ENCODE results near the gene PIP5K1C.

The PIP5K1C gene

GRCh38 chr19:3691726-3692125 lies 8.5 kb downstream of the PIP5K1C start:
- H3K4me3 ChIP-seq (ENCODE audit: low read depth, low read length), result no peak overlapping the region
- H3K27me3 ChIP-seq (ENCODE audit: control insufficient read depth, insufficient read depth, low read length), result no peaks in the 10 kb centered on the region
- peaks cover 3% of the 10 kb centered on the region; the same call in 1 of the 2 replicates for H3K9me3 ChIP-seq (ENCODE audit: control insufficient read depth, insufficient read depth, low read depth, low read length)
- no peak overlapping the region for H3K27ac ChIP-seq (ENCODE audit: low read depth, low read length)
- peaks cover 11% of the 10 kb centered on the region for H3K36me3 ChIP-seq (ENCODE audit: control insufficient read depth, insufficient read depth, low read length)
- no peak overlapping the region for H3K9ac ChIP-seq (ENCODE audit: low read length)
- peaks cover 14% of the 10 kb centered on the region for H3K4me1 ChIP-seq (ENCODE audit: control insufficient read depth, insufficient read depth, low read length)

- Histone ChIP-seq H3K36me3 (ENCODE audit: control insufficient read depth, insufficient read depth, low read length) (peaks cover 11% of the 10 kb centered on the region), H3K9me3 (ENCODE audit: control insufficient read depth, insufficient read depth, low read depth, low read length) (peaks cover 3% of the 10 kb centered on the region; the same call in 1 of the 2 replicates), H3K4me3 (ENCODE audit: low read depth, low read length) (no peak overlapping the region), H3K27ac (ENCODE audit: low read depth, low read length) (no peak overlapping the region), H3K9ac (ENCODE audit: low read length) (no peak overlapping the region), H3K27me3 (ENCODE audit: control insufficient read depth, insufficient read depth, low read length) (no peaks in the 10 kb centered on the region), H3K4me1 (ENCODE audit: control insufficient read depth, insufficient read depth, low read length) (peaks cover 14% of the 10 kb centered on the region)
Observed at GRCh38 chr19:3691372-3691716, 8.9 kb downstream of the PIP5K1C start.

GRCh38 chr19:3690551-3691371 lies 9.5 kb downstream of the PIP5K1C start:
- H3K9ac ChIP-seq (ENCODE audit: low read length), result no peak overlapping the region
- peaks cover 11% of the 10 kb centered on the region for H3K36me3 ChIP-seq (ENCODE audit: control insufficient read depth, insufficient read depth, low read length)
- no peak overlapping the region for H3K27ac ChIP-seq (ENCODE audit: low read depth, low read length)

GRCh38 chr19:3687774-3688706 lies 12.2 kb downstream of the PIP5K1C start:
- Histone ChIP-seq H3K9me3 (ENCODE audit: control insufficient read depth, insufficient read depth, low read depth, low read length) (peaks cover 20% of the 10 kb centered on the region), H3K9ac (ENCODE audit: low read length) (peak overlapping the region; percentile 69), H3K4me1 (ENCODE audit: control insufficient read depth, insufficient read depth, low read length) (peaks cover 24% of the 10 kb centered on the region), H3K36me3 (ENCODE audit: control insufficient read depth, insufficient read depth, low read length) (peaks cover 14% of the 10 kb centered on the region), H3K27ac (ENCODE audit: low read depth, low read length) (peak overlapping the region; percentile 79), H3K27me3 (ENCODE audit: control insufficient read depth, insufficient read depth, low read length) (no peaks in the 10 kb centered on the region), H3K4me3 (ENCODE audit: low read depth, low read length) (peak overlapping the region; percentile 20)

More at GRCh38 chr19:3690551-3691371, 9.5 kb downstream of the PIP5K1C start:
- Histone ChIP-seq H3K4me1 (ENCODE audit: control insufficient read depth, insufficient read depth, low read length) (peaks cover 14% of the 10 kb centered on the region), H3K4me3 (ENCODE audit: low read depth, low read length) (no peak overlapping the region), H3K27me3 (ENCODE audit: control insufficient read depth, insufficient read depth, low read length) (no peaks in the 10 kb centered on the region), H3K9me3 (ENCODE audit: control insufficient read depth, insufficient read depth, low read depth, low read length) (peaks cover 5% of the 10 kb centered on the region)

- H3K27ac ChIP-seq (ENCODE audit: low read depth, low read length), result no peak overlapping the region
- peaks cover 26% of the 10 kb centered on the region for H3K4me1 ChIP-seq (ENCODE audit: control insufficient read depth, insufficient read depth, low read length)
- H3K9ac ChIP-seq (ENCODE audit: low read length), result peak overlapping the region; percentile 2
- peaks cover 20% of the 10 kb centered on the region for H3K9me3 ChIP-seq (ENCODE audit: control insufficient read depth, insufficient read depth, low read depth, low read length)
- H3K36me3 ChIP-seq (ENCODE audit: control insufficient read depth, insufficient read depth, low read length), result peaks cover 14% of the 10 kb centered on the region
- H3K27me3 ChIP-seq (ENCODE audit: control insufficient read depth, insufficient read depth, low read length), result no peaks in the 10 kb centered on the region
- H3K4me3 ChIP-seq (ENCODE audit: low read depth, low read length), result peak overlapping the region; percentile 20
Observed at GRCh38 chr19:3687393-3687773, 12.9 kb downstream of the PIP5K1C start.

GRCh38 chr19:3684817-3685410 lies 15.4 kb downstream of the PIP5K1C start:
- Histone ChIP-seq H3K27ac (ENCODE audit: low read depth, low read length) (no peak overlapping the region), H3K9me3 (ENCODE audit: control insufficient read depth, insufficient read depth, low read depth, low read length) (peaks cover 18% of the 10 kb centered on the region), H3K27me3 (ENCODE audit: control insufficient read depth, insufficient read depth, low read length) (no peaks in the 10 kb centered on the region), H3K4me1 (ENCODE audit: control insufficient read depth, insufficient read depth, low read length) (peaks cover 45% of the 10 kb centered on the region), H3K36me3 (ENCODE audit: control insufficient read depth, insufficient read depth, low read length) (peaks cover 6% of the 10 kb centered on the region), H3K4me3 (ENCODE audit: low read depth, low read length) (no peak overlapping the region), H3K9ac (ENCODE audit: low read length) (no peak overlapping the region)

- Histone ChIP-seq H3K36me3 (ENCODE audit: control insufficient read depth, insufficient read depth, low read length) (peaks cover 6% of the 10 kb centered on the region), H3K9me3 (ENCODE audit: control insufficient read depth, insufficient read depth, low read depth, low read length) (peaks cover 18% of the 10 kb centered on the region), H3K27ac (ENCODE audit: low read depth, low read length) (peak overlapping the region; percentile 18; the same call in 1 of the 2 replicates), H3K27me3 (ENCODE audit: control insufficient read depth, insufficient read depth, low read length) (no peaks in the 10 kb centered on the region), H3K4me1 (ENCODE audit: control insufficient read depth, insufficient read depth, low read length) (peaks cover 45% of the 10 kb centered on the region), H3K4me3 (ENCODE audit: low read depth, low read length) (no peak overlapping the region), H3K9ac (ENCODE audit: low read length) (peak overlapping the region; percentile 61)
Observed at GRCh38 chr19:3684054-3684816, 16.0 kb downstream of the PIP5K1C start.

GRCh38 chr19:3683405-3684053 lies 16.7 kb downstream of the PIP5K1C start:
- Histone ChIP-seq H3K27ac (ENCODE audit: low read depth, low read length) (peak overlapping the region; percentile 18; the same call in 1 of the 2 replicates), H3K36me3 (ENCODE audit: control insufficient read depth, insufficient read depth, low read length) (peaks cover 6% of the 10 kb centered on the region), H3K27me3 (ENCODE audit: control insufficient read depth, insufficient read depth, low read length) (no peaks in the 10 kb centered on the region), H3K9ac (ENCODE audit: low read length) (peak overlapping the region; percentile 61), H3K4me3 (ENCODE audit: low read depth, low read length) (no peak overlapping the region), H3K4me1 (ENCODE audit: control insufficient read depth, insufficient read depth, low read length) (peaks cover 44% of the 10 kb centered on the region), H3K9me3 (ENCODE audit: control insufficient read depth, insufficient read depth, low read depth, low read length) (peaks cover 18% of the 10 kb centered on the region)

GRCh38 chr19:3682741-3683404 lies 17.4 kb downstream of the PIP5K1C start:
- peaks cover 37% of the 10 kb centered on the region for H3K4me1 ChIP-seq (ENCODE audit: control insufficient read depth, insufficient read depth, low read length)
- peaks cover 18% of the 10 kb centered on the region for H3K9me3 ChIP-seq (ENCODE audit: control insufficient read depth, insufficient read depth, low read depth, low read length)
- peaks cover 6% of the 10 kb centered on the region for H3K36me3 ChIP-seq (ENCODE audit: control insufficient read depth, insufficient read depth, low read length)
- no peaks in the 10 kb centered on the region for H3K27me3 ChIP-seq (ENCODE audit: control insufficient read depth, insufficient read depth, low read length)
- H3K27ac ChIP-seq (ENCODE audit: low read depth, low read length), result peak overlapping the region; percentile 18; the same call in 1 of the 2 replicates
- H3K4me3 ChIP-seq (ENCODE audit: low read depth, low read length), result no peak overlapping the region
- H3K9ac ChIP-seq (ENCODE audit: low read length), result peak overlapping the region; percentile 56
